PC-3 (cell line): ENCODE data around the gene PHEX. TPM values are rescaled to one million over a fixed set of nuclear protein-coding genes. Genes with fewer than 3 reads are reported as not detected.
A peak's percentile ranks its signal among the peaks of the same experiment; 100 is the strongest.

ENCODE experiments used
- ATAC-seq: fragments of 200-7000 bp; cut with Tn5 transposase; 2 replicates; pipeline ENCODE4 v1.9.1; 2020; ENCODE audit warnings: mild to moderate bottlenecking, moderate library complexity
- BruUV-seq: library from RNA; stranded (reverse); fragments of 400-500 nt; replicated peaks from 2 replicates; lab custom pipeline; 2021; lab: Mats Ljungman, UMichigan
- CTCF ChIA-PET: fragments of 300-600 bp; sonication (Branson Sonifier 250); formaldehyde crosslinking; loops from one replicate; lab custom pipeline; 2022; ENCODE audit warnings: antibody characterized with exemption; lab: Charles Lee
- POLR2A ChIA-PET: fragments of 300-600 bp; sonication (Branson Sonifier 250); formaldehyde crosslinking; loops from one replicate; lab custom pipeline; 2022; ENCODE audit warnings: antibody characterized with exemption; ENCODE audit not compliant: unreplicated experiment; lab: Charles Lee
- DNase-seq: peaks from one replicate; pipeline ENCODE4 v3.0.0-alpha.2; 2015
- H2AFZ ChIP-seq: fragments of 300-600 bp; sonication (generic); 2 replicates; pipeline ENCODE4 v1.6.0; 2016; ENCODE audit warnings: antibody characterized with exemption, low read length
- H3F3A ChIP-seq: fragments of 300-600 bp; sonication (generic); one replicate; pipeline ENCODE4 v1.6.0; 2017; ENCODE audit warnings: antibody characterized with exemption, low read length, control low read depth, mild to moderate bottlenecking; ENCODE audit not compliant: unreplicated experiment
- H3K27ac ChIP-seq: fragments of 300-600 bp; sonication (generic); 2 replicates; pipeline ENCODE4 v1.5.1; 2016; ENCODE audit warnings: mild to moderate bottlenecking, low read length
- H3K27me3 ChIP-seq: fragments of 300-600 bp; sonication (generic); 2 replicates; pipeline ENCODE4 v1.6.1; 2016; ENCODE audit warnings: low read length, mixed read lengths
- H3K36me3 ChIP-seq: fragments of 300-600 bp; sonication (generic); 2 replicates; pipeline ENCODE4 v1.6.1; 2016; ENCODE audit warnings: low read depth, mixed run types, low read length, mixed read lengths
- H3K4me1 ChIP-seq: fragments of 300-600 bp; sonication (generic); 2 replicates; pipeline ENCODE4 v1.5.1; 2016; ENCODE audit warnings: low read length; ENCODE audit not compliant: insufficient read depth
- H3K4me2 ChIP-seq: fragments of 300-600 bp; sonication (generic); 2 replicates; pipeline ENCODE4 v1.6.0; 2016; ENCODE audit warnings: low read length
- H3K4me3 ChIP-seq: fragments of 300-600 bp; sonication (generic); 2 replicates; pipeline ENCODE4 v1.5.1; 2016; ENCODE audit warnings: mild to moderate bottlenecking, low read length, mixed read lengths
- H3K79me2 ChIP-seq: fragments of 300-600 bp; sonication (generic); 2 replicates; pipeline ENCODE4 v1.6.1; 2017; ENCODE audit warnings: low read length, mixed read lengths
- H3K9ac ChIP-seq: fragments of 300-600 bp; sonication (generic); 2 replicates; pipeline ENCODE4 v1.6.0; 2016; ENCODE audit warnings: mild to moderate bottlenecking, low read length
- H3K9me2 ChIP-seq: fragments of 300-600 bp; sonication (generic); replicated peaks from 2 replicates; pipeline ENCODE4 v1.6.1; 2016; ENCODE audit warnings: mixed run types, low read length, mixed read lengths
- H3K9me3 ChIP-seq: fragments of 300-600 bp; sonication (generic); 2 replicates; pipeline ENCODE4 v1.6.1; 2016; ENCODE audit warnings: low read length, mixed read lengths
- H4K20me1 ChIP-seq: fragments of 300-600 bp; sonication (generic); 2 replicates; pipeline ENCODE4 v1.6.1; 2016; ENCODE audit warnings: low read length, mixed read lengths
- CTCF ChIP-seq: fragments of 300-600 bp; sonication (generic); conservative IDR thresholded peaks from 2 replicates; pipeline ENCODE4 v1.5.1; 2017; ENCODE audit warnings: antibody characterized with exemption, low read depth, mild to moderate bottlenecking, low read length
- EZH2 ChIP-seq: fragments of 300-600 bp; sonication (generic); IDR thresholded peaks from one replicate; pipeline ENCODE4 v1.6.1; 2017; ENCODE audit warnings: antibody characterized with exemption, mild to moderate bottlenecking, low read length; ENCODE audit not compliant: unreplicated experiment
- EZH2phosphoT487 ChIP-seq: fragments of 300-600 bp; sonication (generic); IDR thresholded peaks from 2 replicates; pipeline ENCODE4 v1.6.1; 2018; ENCODE audit warnings: mild to moderate bottlenecking, antibody characterized with exemption, low read length, borderline replicate concordance
- intact Hi-C: fragments of 100-400 bp; cut with micrococcal nuclease; formaldehyde crosslinking; loops from 2 replicates; pipeline ENCODE4 v1.9.0; 2023
- total RNA-seq: library from RNA; depleted of rRNA; stranded (reverse); fragments of >200 nt; gene quantifications from 2 replicates; pipeline ENCODE4 v1.2.3, GENCODE V29; 2014

The PHEX gene
- total RNA-seq, 1 experiment from 2014 or later, result 0.62 TPM

- H3F3A ChIP-seq, result no peaks in the 10 kb centered on the region
- H2AFZ ChIP-seq, result no peak overlapping the region
- H3K27ac ChIP-seq, result no peak overlapping the region
- ChIA-PET POLR2A (no interaction called here), CTCF (interaction anchor here (0.5 kb wide), 1 partner anchor 303 kb away, joined by 3 read pairs; no protein-coding TSS in a partner anchor)
- DNase-seq, result no peak
- no peak overlapping the region for H3K4me2 ChIP-seq
- no peak for ATAC-seq
- TF ChIP-seq CTCF, result no peak
- TF ChIP-seq EZH2, result no peak
- TF ChIP-seq EZH2phosphoT487, result no peak
- no peaks in the 10 kb centered on the region for H3K9me3 ChIP-seq
- intact Hi-C loops, result no loop called here
- H3K9ac ChIP-seq, result no peak overlapping the region
- no peaks in the 10 kb centered on the region for H3K36me3 ChIP-seq
- H3K9me2 ChIP-seq, result no peaks in the 10 kb centered on the region; the same call in 1 of the 2 replicates
- H3K79me2 ChIP-seq, result no peaks in the 10 kb centered on the region
- H3K4me1 ChIP-seq, result no peaks in the 10 kb centered on the region
- H3K4me3 ChIP-seq, result no peak overlapping the region
- no peaks in the 10 kb centered on the region for H4K20me1 ChIP-seq
- no peaks in the 10 kb centered on the region for H3K27me3 ChIP-seq
- BruUV-seq, result no TSS peak
These were observed 174.7 kb downstream of the PHEX start for GRCh38 chrX:22206781-22207180.

DNA sequence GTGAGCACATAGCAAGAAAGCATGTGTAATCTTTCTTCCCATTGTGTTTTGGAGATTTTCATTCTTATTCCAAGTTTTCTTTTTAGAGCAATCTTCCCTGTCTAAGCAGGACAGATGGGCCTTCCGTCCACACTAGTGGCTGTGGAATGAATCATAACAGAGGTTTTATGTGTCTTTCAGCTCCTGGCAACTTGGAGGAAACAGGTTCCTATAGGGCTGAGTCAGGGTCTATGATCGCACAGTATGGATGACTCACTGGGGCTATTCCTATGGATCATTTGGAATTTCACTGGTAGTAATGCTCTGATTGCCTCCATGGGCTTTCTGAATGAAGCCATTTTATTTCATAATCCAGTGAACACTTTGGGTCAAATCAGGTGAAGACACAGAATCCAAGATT, 188.8 kb downstream of the PHEX start:
- Histone ChIP-seq H3K27ac (peak overlapping the region; percentile 83), H2AFZ (peak overlapping the region; percentile 59), H3K27me3 (no peaks in the 10 kb centered on the region), H3F3A (no peaks in the 10 kb centered on the region), H3K36me3 (no peaks in the 10 kb centered on the region), H3K9me3 (no peaks in the 10 kb centered on the region), H4K20me1 (no peaks in the 10 kb centered on the region), H3K79me2 (no peaks in the 10 kb centered on the region), H3K4me1 (peaks cover 18% of the 10 kb centered on the region), H3K9ac (peak overlapping the region; percentile 44; the same call in 1 of the 2 replicates), H3K4me3 (no peak overlapping the region), H3K4me2 (peak overlapping the region; percentile 51), H3K9me2 (no peaks in the 10 kb centered on the region)
- no TSS peak for BruUV-seq
- POLR2A ChIA-PET, result no interaction called here
- intact Hi-C loops, result no loop called here
- DNase-seq, result peak; percentile 93
- peak; percentile 100 for ATAC-seq
- CTCF ChIA-PET, result no interaction called here
- TF ChIP-seq CTCF (no peak), EZH2phosphoT487 (no peak), EZH2 (no peak)

GRCh38 chrX:22234380-22234779, 202.3 kb downstream of the PHEX start:
- H3K4me2 ChIP-seq, result no peak overlapping the region
- intact Hi-C loops, result no loop called here
- no peak for ATAC-seq
- no peaks in the 10 kb centered on the region for H3K9me3 ChIP-seq
- DNase-seq, result no peak
- no peak overlapping the region for H3K9ac ChIP-seq
- no peaks in the 10 kb centered on the region for H4K20me1 ChIP-seq
- H2AFZ ChIP-seq, result no peak overlapping the region
- H3K79me2 ChIP-seq, result no peaks in the 10 kb centered on the region
- no peak overlapping the region for H3K4me3 ChIP-seq
- TF ChIP-seq EZH2 (no peak), EZH2phosphoT487 (no peak), CTCF (no peak)
- POLR2A ChIA-PET, result no interaction called here
- CTCF ChIA-PET, result no interaction called here
- no peaks in the 10 kb centered on the region for H3K36me3 ChIP-seq
- no peaks in the 10 kb centered on the region for H3F3A ChIP-seq
- H3K27me3 ChIP-seq, result no peaks in the 10 kb centered on the region
- no peaks in the 10 kb centered on the region for H3K4me1 ChIP-seq
- no TSS peak for BruUV-seq
- H3K9me2 ChIP-seq, result no peaks in the 10 kb centered on the region
- H3K27ac ChIP-seq, result no peak overlapping the region
